ENCODE data around the gene VPS37D.
"Not testable (repeated sequence)": the region's sequence is repeated elsewhere in the genome, so short reads cannot be mapped to it uniquely, and the experiment has no call there.

VPS37D gene

DNA sequence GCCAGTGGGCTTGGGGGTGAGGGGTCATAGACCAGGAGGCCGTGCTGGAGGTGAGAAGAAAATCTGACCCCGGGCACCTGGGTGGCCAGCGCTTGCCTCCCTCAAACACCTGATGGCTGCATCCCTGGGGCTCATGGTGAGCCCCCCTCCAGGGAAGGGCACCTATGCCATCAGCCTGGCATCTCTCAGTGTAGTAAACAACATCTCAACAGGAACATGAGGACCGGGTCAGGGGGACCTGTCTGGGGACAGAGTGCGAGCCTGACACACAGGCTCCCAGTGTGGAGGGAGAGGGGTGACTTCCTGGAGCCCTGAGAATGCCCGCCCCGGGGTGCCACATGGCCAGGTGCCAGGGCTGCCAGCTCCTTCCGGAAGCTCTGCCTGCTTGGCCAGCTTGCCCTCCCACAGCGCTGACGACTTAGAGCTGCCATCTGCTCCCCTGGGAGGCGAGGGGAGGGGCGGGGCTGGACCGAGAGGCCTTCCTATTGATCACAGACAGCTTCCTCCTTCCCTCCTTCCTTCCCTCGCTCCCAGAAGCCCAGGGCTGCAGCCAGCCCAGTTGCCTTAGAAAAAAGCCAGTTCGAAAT, 39.5 kb downstream of the VPS37D start:
- peak; percentile 18 to 55 for DNase-seq

DNA sequence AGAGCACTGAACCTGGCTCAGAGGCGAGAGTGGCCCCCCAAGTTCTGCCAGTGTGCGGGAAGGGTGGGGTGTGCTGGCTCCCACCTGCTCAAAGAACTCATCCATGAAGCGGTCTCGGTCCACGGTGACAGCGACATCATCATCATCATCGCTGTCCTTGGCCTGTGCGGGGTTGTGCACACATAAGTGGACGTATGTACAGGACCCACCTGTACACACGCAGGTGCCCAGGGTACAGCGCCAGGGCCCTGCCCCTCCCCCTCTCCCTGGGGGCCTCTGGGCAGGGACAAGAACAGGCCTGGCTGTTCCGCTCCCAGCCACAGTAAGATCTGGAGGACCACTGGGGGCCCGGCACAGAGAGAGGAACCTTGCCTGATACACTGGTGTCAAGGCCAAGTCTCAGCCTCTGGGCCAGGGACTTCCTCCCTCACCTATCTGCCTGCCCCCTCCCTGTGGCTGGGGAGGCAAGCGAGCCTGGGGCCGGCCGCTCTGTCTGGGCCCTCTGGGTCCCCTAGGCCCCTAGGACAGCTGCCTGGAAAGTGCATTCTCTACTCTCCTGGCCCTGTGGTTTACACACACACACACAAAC, 41.4 kb downstream of the VPS37D start:
- no peak for DNase-seq

DNA sequence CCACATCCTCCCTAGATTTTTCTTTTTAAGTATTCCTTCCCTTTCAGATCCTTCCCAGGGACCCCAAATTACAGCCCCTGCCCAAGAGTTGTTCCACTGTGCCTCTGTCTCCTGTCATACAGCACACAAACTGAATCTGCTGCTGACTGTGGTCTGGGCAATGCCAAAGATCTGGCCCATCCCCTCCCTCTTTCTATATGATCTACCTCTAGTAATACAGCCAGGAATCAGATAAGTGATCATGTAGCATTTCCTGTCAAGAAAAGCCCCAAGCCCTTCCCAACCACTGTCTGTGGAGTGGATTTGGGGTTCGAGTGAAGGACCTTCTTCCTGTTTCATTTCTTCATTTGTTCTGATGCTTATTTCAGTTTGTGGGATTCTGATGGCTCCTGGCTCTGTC, 45.1 kb downstream of the VPS37D start:
- DNase-seq, result no peak

DNA sequence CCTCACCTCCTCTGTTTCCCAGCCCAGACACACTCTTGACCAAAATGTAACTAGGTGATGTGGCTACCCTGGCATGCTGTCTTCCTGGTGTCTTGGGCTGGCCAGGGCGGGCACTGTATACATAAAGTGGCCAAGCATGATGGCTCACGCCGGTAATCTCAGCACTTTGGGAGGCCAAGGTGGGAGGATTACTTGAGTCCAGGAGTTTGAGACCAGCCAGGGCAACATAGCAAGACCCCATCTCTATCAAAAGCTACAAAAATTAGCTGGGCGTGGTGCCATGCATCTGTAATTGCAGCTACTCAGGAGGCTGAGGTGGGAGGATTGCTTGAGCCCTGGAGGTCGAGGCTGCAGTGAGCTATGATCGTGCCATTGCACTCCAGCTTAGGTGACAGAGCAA, 45.7 kb downstream of the VPS37D start:
- DNase-seq, result not testable (repeated sequence)

DNA sequence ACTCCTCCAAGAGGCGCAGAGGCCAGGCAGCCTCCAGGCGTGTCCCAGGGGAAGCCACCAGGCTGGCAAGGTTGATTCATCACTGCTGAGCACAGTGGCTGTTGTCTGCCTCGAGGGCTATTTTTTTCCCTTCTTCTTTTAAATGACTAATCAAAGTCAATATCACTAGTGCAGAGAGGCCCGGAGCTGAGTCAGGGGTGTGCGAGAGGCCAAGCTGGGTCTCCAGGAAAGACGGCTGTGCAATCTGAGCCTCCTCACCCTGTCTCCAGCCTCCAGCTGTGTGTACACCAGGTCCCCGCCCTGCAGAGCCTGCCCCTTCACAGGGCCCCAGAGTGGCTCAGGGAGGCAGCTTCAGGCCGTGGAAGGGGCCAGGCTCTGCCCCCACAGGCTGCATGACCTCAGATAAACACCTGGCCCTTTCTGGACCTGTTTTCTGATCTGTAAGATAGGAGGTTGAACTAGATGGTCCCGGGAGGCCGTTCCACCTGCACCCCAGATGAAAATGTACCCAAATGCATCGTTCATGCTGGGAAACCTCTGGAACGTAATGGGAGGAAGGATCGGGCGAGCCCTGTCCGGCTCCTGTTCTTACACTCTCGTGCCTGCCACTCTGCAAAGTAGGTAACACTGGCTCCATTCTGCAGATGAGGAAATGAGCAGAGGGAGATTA, 48.2 kb downstream of the VPS37D start:
- DNase-seq, result peak in 1 of 2 experiments; percentile 34

DNA sequence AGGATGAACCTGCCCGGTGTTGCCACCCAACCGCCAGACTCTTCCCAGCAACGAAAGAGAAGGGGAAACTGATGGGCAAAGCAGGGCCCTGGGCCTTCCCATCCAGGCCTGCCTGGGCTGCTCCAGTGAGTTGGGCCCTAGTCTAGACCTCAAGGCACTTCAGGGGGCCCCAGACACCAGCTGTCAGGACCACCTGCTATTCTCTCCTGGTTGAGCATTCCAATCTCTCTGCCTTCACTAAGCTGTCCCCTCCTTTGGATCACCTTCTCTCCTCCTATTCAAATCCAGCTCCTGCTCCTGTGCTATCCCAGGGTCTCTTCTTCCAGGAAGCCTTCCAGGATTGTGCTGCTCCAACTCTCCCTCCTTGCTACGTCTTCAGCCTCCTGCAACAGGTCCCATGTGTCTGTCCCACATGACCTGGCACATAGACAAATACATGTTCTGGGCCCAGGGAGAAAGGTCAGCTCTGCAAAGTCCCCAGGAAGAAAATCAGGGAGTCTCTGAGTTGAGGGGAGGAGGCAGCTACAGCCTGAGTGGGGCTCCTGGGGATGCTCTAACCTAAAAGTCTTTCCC, 48.8 kb downstream of the VPS37D start:
- DNase-seq, result no peak

DNA sequence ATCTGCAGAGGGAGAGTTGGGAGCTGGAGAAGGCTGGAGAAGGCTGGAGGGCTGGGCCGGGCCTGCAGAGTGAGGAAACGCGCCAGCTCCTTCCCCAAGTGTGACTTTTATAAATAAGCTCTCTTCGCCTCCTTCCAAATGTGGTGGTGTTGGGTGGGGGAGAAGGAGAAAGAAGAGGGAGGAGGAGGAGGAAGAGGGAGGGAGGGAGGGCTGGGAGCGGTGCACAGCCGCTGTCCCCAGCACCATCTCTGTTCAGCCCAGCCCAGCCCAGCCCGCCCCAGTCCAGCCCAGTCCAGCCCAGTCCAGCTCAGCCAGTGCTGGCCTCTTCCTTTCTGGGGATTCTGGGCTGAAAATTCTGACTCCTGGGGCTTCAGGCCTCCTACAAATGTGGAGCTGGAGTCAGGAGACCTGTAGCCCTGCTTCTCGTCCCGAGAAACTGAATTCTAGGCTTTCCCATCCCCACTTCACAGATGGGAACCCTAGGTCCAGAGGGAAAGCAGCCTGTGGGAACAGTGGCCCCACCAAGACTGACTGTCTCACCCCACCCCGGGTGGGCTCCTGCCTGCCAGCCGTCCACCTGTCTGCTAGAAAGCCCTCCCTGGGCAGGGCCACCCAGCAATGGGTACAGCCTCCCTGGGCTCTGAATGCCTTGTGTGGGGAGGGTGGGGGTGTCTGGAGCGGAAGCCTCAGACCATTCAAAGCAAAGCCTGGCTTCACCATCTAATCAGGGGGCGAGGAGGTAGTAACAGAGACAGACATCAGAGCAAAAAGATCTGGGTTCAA, 49.6 kb downstream of the VPS37D start:
- no peak for DNase-seq

DNA sequence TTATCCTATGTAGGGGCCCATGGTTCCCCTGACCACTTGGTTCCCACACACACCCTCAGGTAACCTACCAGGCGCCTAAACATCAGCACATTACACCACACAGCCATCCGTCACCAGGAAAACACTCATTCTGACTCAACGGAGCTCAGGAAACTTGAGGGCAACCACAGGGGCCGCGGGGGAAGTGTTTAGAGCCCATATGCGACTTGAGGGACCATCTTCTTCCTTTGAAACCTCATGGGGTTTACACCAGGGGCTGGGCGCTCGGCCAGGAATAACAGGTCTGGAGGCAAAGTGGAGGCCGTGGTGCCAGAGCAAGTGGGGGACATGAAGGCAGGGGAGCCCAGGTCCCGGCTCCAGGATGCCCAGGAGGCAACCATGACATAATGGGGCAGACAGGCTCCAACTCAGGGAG, 50.4 kb downstream of the VPS37D start:
- DNase-seq, result no peak

DNA sequence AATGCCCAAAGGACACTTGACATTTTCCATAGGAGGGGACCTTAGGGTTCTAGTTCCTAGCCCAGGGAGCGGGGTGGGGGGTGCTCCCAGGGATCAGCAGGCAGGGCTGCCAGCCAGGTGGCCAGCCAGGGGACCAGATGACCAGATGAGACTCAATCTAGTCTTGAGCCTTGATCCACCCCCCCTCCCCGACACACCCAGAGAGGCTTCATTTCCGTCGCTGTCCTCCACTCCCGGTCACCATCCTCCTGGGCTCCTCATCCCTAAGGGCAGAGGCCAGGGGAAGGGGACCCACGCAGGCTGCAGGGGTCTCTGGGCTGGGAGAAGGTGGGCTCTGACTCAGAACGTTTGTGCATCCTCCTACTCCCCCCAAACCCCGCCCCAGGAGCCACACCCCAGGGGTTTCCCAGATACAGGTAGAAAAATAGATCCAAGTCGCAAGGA, 50.8 kb downstream of the VPS37D start:
- no peak for DNase-seq

DNA sequence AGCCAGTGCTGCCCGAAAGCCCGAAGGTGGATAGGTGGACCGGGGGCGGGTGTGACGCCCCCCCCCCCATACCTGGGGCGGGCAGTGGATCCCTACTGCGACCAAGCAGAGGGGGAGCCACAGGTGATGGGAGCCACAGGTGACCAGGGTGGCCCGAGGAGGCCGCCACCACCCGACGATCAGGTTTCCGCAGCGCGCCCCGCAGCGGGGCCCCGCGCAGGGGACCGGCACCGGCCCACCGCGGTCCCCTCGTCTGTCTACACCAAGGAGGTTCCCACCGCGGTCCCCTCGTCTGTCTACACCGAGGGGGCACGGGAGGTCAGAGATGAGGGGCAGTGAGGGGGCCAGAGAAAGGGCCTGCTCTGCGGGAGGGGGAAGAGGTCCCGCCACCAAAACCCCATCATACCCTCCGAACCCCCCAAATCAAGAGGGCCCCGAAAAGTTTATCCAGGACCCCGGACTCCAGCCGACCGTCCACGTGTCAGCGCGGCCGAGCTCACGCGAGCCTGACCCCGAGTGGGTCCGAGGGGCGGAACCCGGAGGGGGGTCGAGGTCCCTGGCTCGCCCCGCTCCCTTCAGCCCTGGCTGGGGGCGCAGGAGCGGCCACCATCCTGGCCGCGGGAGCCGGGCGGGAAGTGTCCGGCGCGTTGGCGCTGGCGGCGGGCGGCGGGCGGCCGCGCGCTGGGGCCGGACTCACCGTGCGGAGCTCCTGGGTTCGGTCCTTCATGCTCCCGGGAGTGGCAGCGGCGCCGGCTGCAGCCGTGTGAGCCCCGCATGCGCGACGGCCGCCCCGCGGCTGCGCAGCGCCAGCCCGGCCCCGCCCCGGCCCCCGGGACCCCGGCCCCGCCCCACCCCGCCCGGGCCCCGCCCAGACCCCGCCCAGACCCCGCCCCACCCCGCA, 51.5 kb downstream of the VPS37D start, which contains the start of gene STX1A:
TSS of gene STX1A (minus strand) at position 765 of the 901 bp plus-strand sequence. CDS start at position 727, 38 bp downstream.
- DNase-seq, result peak in 1 of 2 experiments; percentile 51

DNA sequence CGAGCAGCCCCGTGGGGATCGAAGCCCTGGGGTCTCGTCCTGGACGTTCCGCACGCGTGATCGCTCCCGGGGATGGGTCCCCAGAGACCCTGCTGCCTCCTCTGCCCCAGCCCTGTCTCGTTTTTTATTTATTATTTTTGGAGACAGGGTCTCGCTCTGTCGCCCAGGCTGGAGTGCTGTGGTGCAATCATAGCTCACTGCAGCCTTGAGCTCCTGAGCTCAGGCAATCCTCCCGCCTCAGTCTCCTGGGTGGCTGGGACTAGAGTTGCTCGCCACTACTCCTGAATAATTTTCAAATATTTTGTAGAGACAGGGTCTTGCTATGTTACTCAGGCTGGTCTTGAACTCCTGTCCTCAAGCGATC, 52.2 kb downstream of the VPS37D start:
- DNase-seq, result no peak

DNA sequence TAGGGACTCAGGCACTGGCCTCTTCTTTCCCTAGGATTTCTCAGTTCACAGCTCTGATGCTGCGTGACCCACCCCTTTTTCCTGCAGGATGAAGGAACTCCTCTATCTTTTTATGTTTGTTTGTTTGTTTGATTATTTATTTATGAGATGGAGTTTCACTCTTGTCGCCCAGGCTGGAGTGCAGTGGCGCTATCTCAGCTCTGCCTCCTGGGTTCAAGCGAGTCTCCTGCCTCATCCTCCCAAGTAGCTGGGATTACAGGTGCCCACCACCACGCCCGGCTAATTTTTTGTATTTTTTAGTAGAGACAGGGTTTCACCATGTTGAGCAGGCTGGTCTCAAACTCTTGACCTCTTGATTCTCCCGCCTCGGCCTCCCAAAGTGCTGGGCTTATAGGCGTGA, 52.8 kb downstream of the VPS37D start:
- not testable (repeated sequence) for DNase-seq

DNA sequence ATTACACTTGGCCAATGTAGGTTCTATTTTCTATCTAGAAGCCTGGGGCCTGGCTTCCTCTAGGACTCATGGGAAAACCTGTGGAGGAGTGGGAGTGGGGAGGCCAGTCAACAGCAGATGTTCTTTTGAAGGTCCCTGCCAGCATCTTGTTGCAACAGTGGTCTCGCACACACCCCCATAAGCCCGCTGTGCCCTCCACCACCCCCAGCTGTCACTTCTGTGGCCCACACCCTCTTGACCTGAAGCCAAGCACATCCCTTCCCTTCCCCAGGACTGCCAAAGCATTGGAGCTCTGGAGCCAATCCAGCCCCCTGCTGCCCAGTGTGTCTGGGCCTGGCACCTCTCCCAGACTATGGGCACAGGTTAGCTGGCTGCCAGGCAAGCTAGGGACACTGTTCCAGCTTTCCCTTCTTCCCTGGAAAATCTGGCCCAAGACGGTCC, 53.8 kb downstream of the VPS37D start:
- peak; percentile 85 to 95 for DNase-seq

Measured in NCI-H446 (cell line).